GM19328 (cell line): ENCODE results near the gene APOD.
"Not testable (repeated sequence)": the region's sequence is repeated elsewhere in the genome, so short reads cannot be mapped to it uniquely, and the experiment has no call there.

Experiments
- ATAC-seq: cut with Tn5 transposase; IDR thresholded peaks from one replicate; pipeline ENCODE4 v1.9.1; 2021; ENCODE audit warnings: mild to moderate bottlenecking, moderate library complexity; ENCODE audit not compliant: unreplicated experiment

APOD gene

GRCh38 chr3:195619591-195620369 is 36.0 kb upstream of the APOD start:
- ATAC-seq, result not testable (repeated sequence)

GRCh38 chr3:195617784-195618659 is 34.3 kb upstream of the APOD start:
- ATAC-seq, result not testable (repeated sequence)

- ATAC-seq, result not testable (repeated sequence)
Measured at GRCh38 chr3:195617134-195617533, 33.4 kb upstream of the APOD start.

- ATAC-seq, result no peak
Measured at GRCh38 chr3:195616681-195617080, 32.9 kb upstream of the APOD start.

GRCh38 chr3:195615952-195616537 is 32.3 kb upstream of the APOD start:
- not testable (repeated sequence) for ATAC-seq

GRCh38 chr3:195614672-195615504 is 31.1 kb upstream of the APOD start:
- ATAC-seq, result not testable (repeated sequence)

GRCh38 chr3:195613468-195614069 is 29.8 kb upstream of the APOD start:
- ATAC-seq, result no peak

- ATAC-seq, result no peak
Measured at GRCh38 chr3:195612075-195612800, 28.5 kb upstream of the APOD start.

GRCh38 chr3:195609229-195609628 is 25.5 kb upstream of the APOD start:
- ATAC-seq, result no peak

GRCh38 chr3:195601785-195602184 is 18.0 kb upstream of the APOD start:
- not testable (repeated sequence) for ATAC-seq

GRCh38 chr3:195601382-195601781 is 17.6 kb upstream of the APOD start:
- ATAC-seq, result no peak

- not testable (repeated sequence) for ATAC-seq
Measured at GRCh38 chr3:195599926-195600325, 16.2 kb upstream of the APOD start.

GRCh38 chr3:195599516-195599915 is 15.8 kb upstream of the APOD start:
- not testable (repeated sequence) for ATAC-seq

GRCh38 chr3:195597848-195598247 is 14.1 kb upstream of the APOD start:
- ATAC-seq, result no peak

- no peak for ATAC-seq
Measured at GRCh38 chr3:195597229-195597628, 13.5 kb upstream of the APOD start.

- no peak for ATAC-seq
Measured at GRCh38 chr3:195596765-195597171, 13.0 kb upstream of the APOD start.

GRCh38 chr3:195595785-195596531 is 12.2 kb upstream of the APOD start:
- no peak for ATAC-seq

GRCh38 chr3:195591852-195592251 is 8.1 kb upstream of the APOD start:
- ATAC-seq, result no peak

- no peak for ATAC-seq
Measured at GRCh38 chr3:195591220-195591619, 7.5 kb upstream of the APOD start.
